Stimulated activated naive CD4-positive, alpha-beta T cell treated with Interleukin-2 at 50 U/mL for 16 hours (primary cell): ENCODE data around the gene KCMF1.

ENCODE experiments used
- DNase-seq: peaks from one replicate; lab custom pipeline; 2025; lab: John Stamatoyannopoulos, UW

KCMF1 gene

DNA sequence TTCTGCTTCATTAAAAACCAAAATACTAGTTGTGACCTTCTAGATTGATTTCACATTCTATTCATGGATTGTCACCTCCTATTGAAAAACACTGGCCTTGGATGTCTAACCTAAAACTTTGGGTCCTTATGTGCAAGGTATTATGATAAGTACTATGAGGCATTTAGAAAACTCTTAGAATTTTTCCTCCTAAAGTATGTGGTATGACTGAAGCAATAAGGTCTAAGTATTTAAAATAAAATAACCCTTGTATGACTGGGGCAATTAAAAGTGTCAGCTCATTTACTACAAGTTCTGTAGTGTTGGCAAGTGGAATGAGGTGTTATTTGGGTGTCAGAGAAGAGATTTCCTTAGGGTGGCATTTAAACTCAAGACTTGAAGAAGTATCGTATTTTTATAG lies 15.1 kb downstream of the KCMF1 start:
- no peak for DNase-seq

DNA sequence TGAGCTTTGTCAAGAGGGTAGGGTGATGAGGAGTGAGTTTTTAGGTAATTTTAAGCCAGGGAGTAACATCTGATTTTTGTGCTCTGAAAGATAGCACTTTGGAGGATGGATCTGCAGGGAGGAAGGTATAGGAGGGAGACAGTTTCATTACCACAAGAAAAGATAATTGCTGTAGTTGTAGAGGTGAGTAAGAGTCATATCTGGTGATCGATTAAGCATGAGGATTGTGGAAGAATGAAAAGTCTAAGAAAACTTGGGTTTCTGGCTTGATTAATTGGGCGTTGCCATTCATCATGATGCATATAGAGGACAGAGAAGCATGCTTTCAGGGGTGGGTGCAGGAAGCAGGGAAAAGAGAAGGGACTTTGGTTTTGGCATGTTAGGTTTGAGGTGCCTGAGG lies 18.5 kb downstream of the KCMF1 start:
- no peak for DNase-seq

DNA sequence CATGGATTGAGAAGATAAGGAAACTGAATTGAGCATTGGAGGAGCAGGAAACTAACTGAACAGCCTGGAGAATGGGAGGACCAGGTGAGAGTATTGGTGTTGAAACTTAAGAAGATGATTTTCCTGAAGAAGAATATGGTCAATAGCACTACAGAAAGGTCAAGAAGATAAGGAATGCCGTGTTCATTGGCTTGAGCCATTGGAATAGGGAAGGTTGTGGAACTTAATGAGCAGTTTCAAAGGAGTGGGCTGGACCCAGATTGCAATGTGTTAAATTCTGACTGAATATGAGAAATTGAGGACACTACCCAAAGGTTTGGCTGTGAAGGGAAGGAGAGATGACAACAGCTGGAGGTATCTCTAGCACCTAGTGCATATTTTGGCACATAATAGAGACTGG lies 19.0 kb downstream of the KCMF1 start:
- DNase-seq = no peak

DNA sequence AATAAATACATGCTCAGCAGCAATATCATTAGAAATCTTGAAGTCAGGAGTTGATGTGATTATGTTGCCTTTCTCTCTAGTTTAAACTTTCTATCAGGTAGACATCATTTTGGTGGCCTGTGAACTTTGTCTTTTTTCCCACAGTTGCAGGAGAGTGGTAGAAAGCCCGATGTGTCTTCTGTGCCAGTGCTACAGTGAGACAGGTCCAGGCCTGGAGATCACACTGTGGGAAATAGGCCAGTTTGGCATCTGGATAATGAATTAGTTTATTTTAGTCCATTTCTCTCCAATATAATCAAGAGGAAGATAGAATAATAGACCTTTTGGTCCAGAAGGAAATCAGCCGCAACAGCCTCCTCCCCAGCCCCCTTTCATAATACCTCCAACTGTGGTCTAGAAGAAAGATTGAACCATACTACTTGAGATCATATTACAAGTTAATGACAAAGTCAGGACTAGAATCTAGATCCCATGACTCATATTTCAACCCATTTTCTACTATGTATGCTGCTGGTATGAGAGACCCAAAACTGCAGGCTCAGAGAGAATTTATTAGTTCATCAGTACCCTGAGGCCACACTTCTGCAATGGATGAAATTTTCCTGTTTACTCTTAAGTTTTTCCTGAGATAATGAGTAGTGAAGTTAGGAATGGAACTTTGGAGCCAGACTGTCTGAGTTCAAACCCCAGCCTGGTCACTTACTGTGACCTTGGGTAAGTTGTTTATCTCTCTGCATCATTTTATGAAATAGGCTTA lies 20.6 kb downstream of the KCMF1 start:
- DNase-seq = no peak

DNA sequence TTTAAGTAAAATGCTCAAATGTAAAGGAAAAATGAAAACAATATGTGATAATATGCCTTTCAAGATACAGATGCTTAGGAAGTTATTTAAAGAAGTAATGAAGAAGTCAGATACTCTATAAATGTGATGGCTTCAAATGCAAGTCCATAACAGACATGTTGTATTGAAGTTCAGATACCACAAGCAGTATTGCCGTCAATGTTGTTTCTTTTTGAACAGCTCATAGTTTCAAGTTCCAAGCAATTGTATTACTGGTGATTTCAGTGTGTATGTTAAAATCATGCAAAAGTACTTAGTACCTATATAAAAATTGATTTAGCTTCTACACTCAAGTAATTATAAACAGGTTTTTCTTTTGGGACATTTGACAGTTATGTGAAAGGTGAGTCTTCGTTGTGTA lies 24.9 kb downstream of the KCMF1 start:
- no peak for DNase-seq

DNA sequence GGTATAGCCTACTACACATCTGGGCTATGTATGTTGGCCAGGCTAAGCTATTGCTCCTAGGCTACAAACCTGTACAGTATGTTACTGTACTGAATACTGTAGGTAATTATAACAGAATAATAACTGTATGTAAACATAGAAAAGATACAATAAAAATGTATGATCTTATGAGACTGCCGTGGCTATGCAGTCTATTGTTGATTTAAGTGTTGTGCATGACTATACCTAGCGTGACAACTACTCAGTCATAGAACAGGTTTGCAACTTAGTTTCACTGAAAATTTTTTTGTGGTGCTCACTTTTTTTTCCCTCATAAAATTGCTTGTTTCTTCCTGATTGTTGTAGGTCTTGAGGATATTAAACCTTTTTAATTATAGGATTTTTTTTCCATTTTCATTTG lies 25.9 kb downstream of the KCMF1 start:
- no peak for DNase-seq

DNA sequence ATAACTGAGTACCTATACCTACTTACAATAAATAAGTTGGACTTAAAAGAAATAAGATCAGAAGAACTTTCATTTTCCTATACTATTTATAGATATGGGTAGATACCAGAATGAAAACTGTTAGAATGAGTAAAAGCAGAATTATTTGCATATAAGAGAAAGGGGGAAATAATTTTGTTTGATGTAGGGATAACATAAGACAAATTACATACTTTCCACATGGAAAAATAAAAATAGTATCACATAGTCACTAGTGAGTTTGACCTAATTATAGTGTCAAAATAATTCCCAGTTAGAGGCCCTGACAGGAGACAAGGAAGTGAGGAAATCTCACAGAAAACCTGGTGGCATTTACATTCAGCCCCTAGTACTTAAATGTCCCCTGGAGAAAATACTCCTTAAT lies 28.6 kb downstream of the KCMF1 start:
- no peak for DNase-seq

DNA sequence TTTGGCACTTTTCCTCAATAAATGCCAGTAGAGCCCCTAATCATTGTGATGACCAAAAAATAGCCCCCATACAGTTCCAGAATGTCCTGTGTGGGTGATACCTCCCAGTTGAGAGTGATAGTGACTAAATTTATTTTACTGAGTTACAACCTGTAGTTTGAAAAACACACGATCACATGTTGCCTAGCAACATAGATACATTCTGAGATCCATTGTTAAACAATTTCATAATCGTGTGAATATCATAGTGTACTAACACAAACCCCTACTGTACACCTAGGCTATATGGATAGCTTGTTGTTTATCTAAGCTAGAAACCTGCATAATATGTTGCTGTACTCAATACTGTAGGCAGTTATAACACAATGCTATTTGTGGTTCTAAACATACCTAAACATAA lies 30.6 kb downstream of the KCMF1 start:
- DNase-seq = no peak

DNA sequence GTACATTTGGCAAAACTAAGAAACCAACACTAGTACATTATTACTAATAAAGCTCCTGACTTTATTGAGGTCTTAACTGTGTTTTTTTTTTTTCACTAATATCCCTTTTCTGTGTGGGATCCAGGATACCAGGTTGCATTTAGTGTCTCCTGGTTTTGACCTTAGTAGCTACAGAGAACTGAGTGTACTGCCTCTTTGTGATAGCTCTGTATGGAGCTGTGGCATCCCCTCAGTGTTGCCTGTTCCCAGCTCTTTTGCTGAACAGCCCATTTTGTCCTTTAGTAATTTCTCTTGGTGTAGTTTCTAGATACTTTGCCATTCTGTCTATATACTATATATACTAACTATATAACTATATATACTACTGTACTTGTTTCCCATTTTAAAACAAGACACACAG lies 31.6 kb downstream of the KCMF1 start:
- DNase-seq = no peak

DNA sequence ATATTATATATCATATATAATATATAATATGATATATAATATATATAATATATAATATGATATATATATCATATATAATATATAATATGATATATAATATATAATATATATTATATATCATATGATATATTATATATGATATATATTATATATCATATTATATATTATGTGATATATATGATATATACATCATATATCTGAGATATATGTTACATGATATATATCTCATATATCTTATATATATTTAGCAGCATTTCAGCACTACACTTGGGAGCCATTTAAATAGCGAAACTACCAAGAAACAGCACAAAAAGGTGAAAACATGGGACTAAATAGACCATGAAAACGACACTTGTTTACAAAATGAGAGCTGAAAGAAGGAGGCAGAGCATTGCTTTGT lies 37.3 kb downstream of the KCMF1 start:
- DNase-seq = no peak

DNA sequence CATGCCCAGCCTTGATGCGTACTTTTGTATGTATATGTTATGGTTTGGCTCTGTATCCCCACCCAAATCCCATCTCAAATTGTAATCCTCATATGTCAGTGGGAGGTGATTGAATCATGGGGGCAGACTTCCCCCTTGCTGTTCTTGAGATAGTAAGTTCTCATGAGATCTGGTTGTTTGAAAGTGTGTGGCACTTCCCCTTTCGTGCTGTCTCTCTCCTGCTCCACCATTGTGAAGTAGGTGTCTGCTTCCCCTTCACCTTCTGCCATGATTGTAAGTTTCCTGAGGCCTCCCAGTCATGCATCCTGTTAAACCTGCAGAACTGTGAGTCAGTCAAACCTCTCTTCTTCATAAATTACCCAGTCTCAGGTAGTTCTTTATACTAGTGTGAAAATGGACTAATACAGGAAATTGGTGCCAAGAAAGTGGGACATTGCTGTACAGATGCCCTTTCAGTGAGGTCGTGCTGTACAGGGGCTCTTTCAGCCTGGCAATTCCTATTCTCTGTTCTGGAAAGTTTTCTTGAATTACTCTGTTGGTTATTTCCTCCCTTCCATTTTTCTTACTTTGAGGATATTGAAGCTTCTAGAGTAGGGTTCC lies 38.2 kb downstream of the KCMF1 start:
- DNase-seq = no peak

DNA sequence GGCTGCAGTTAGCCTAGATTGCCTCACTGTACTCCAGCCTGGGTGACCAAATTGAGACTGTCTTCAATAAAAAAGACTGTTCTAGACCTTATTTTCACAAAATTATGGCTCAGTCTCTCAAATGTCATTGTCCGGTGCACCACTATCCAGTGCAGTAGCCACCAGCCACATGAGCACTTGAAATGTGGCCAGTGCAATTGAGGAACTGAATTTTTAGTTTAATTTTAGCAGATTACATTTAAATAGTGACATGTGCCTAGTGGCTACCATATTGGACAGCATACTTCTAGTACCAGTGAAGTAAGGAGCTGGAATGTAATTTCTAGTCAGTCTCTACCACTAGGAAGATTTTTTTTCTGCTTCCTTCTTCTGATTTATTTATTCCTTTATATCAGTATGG lies 39.4 kb downstream of the KCMF1 start:
- DNase-seq = no peak

DNA sequence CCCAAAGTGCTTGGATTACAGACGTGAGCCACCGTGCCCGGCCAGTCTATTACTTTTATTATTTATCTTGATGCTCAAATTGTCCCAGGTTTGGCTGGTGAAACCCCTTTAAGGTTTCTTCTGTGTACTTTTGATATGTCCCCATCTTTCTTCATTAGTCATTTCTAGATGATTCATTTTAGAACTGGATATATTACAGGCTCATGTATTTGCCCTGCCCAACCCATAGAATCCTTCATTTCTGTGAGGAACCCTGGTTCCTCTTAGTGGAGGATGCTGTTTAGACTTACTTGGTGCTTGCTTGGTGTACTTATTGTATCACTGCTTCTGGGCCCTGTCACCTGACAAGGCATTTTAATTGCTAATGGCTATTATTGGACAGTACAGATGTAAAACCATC lies 40.1 kb downstream of the KCMF1 start:
- DNase-seq = no peak

DNA sequence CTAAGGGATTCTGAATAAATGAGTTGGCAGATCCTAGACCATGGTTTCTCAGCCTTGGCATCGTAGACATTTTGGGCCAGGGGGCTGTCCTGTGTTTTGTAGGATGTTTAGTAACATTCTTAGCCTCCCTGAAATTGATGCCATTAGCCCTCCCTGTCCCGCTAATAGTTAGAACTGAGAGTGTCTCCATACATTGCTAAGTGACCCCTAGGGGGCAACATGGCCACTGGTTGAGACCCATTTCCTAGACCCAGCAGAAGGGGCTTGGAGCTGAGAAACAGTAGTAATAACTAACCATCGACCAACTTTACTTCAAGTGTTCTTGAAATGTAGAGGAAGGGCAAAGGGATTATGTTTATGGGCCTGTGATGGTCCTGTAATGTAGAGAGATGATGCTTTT lies 40.8 kb downstream of the KCMF1 start:
- DNase-seq = no peak

DNA sequence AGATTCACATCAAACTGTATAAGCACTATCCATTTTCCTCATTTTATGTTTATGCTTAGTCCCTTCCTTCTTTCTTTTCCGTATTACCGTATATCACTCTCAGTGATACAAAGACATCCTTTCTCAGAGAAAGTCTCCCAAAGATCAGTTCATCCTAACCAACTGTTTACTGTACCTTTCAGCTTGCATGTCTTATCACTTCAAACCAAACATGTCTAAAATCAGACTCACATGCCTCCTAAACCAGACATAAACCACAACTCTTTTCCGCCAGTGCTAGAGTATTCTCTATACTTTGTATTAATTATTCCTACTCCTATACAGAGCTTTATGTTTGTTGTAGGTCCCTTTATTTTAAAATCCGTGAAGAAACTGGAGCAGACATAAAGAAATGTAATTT lies 41.5 kb downstream of the KCMF1 start:
- no peak for DNase-seq

DNA sequence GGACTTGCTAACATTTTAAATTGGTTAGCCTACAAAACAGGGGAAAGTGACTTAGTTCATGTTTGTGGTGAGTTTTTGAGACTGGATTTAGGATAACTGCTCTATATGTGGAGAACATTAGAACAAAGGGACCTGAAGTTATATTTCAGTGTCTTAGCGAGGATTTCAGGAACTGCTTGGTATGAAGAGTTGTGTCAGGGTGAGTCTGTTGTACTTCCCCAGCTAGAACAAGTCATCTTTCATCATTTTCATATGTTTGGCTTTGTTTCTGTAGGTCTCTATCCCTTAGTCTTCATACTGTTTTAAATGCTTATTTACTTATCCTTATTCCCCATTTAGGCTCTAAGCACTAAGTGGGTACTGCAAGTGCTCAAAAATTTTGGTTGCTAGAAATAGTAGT lies 41.9 kb downstream of the KCMF1 start:
- DNase-seq = no peak

DNA sequence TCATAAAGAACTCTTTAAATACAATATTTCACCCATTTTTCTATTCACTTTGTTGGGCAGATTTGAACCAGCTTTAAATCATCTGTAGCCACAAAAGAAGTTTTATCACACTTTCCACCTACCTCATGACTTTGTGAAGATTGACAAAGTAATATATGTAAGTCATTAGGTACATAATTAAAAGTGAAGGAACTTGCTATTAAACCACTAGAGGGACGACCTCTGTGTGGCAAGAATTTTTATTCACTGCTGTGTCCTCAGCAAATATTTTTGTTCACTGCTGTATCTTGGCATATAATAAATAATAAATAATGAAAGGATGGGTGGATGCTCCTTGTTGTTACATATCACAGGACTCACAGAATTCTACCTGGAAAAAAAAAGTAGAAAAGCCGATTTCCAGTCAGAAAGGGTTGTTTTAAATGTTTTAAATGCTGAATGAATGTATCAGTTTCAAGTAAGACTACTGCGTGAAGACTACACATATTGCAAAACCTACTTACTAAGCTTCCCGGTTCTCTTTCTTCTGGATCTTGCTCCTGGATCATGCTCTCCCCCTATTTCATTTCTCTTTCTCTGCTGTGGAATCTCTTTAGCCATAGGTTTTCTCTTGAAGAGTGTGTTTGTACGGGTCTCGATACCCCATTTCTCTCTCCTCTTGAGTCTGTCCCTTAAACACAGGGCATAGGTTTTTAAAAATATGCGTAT lies 44.8 kb downstream of the KCMF1 start:
- DNase-seq = no peak

DNA sequence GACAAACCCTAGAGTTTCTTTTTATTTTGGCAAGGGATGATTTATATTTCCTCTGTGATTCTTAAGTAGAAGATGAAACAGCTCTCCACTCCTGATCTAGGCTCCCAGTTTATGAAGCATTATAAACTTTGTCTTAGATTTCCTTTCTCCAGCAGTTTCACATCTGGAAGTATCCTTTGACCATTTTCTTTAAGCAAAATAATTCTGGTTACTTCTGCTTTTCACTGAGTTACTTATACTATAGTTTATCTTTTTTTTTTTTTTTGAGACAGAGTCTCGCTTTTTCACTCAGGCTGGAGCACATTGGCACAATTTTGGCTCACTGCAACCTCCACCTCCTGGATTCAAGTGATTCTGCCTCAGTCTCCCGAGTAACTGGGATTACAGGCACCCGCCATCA lies 45.5 kb downstream of the KCMF1 start:
- DNase-seq = no peak

DNA sequence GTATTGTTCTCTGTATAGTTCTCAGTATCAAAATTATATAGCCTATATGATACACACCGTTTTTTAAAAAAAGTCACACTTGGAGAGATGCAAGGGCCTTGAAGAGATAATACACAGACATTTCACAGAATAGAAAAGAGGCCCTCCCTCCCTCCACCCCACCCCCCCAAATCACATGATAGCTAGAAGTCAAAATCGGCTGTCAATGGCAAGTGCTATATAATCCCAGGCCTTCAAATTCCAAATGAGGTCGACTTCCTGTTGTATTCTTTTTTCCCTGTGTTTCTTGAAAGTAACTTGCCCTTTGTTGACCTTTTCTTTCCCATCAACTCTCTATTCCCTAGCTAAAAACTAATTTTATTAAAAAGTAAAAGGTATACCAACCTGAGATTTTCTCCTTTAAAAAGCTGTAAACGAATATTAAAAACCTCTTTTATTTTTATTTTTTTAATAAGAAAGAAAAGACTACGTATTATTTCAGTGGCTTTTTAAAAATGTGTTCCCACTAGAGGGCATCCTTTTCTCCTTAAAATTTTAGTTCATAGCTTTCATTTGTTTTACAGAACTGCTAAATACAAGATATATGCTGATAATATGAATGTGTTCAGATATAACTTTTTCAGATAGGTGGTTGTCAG lies 46.6 kb downstream of the KCMF1 start:
- DNase-seq = no peak

DNA sequence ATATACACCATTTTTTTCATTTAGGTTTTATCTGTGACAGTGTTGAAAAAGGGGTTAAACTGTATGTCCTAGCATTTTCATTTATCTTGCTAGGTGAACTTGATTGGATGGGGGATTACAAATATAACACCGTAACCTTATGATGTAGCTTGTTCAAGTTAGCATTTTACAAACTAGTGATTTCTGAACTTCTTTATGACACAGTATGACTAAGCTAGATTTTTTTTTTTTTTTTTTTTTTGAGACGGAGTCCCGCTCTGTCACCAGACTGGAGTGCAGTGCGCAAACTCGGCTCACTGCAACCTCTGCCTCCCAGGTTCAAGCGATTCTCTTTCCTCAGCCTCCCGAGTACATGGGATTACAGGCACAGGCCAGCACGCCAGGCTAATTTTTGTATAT lies 47.1 kb downstream of the KCMF1 start:
- DNase-seq = no peak

DNA sequence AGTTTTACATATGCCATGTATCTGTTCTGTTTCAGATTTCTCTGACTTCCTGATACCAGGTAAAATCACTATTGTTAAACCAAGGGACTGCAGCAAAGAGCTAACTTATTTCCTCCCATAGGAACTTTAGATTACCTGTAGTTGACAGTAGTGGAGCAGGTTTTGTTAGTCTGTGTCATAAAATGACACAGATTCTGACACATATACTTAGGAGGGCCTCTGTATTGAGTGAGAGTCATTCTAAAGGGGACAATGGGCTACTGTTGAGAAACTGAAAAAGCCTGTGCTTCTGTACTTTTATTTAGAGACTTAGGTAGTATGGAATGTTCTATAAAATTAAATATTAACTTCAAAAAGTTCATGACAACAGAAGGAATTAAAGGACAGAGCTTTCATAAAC lies 48.2 kb downstream of the KCMF1 start:
- no peak for DNase-seq

DNA sequence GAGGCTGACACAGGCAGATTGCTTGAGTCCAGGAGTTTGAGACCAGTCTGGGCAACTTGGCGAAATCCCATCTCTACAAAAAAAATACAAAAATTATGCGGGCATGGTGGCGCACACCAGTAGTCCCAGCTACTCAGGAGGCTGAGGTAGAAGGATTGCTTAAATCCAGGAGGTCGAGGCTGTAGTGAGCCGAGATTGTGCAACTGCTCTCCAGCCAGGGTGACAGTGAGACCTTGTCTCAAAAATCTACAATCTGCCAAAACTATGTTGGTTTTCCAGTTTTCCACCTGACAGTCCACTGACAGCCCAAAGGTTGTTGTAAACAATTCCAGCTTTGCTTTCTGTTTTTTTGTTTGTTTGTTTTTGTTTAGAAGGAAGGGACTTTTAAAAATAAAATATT lies 51.3 kb downstream of the KCMF1 start:
- no peak for DNase-seq
